GM12892 (cell line): ENCODE results near the gene LPIN1.

Experiments
- POLR2A ChIP-seq: IDR thresholded peaks from 2 replicates; pipeline ENCODE4 v1.6.1; 2011; ENCODE audit warnings: low read depth, low read length, control low read depth
- POLR2AphosphoS5 ChIP-seq: IDR thresholded peaks from 2 replicates; pipeline ENCODE4 v1.6.1; 2011; ENCODE audit warnings: low read depth, low read length, control low read depth

- TF ChIP-seq POLR2A: no peak
- no peak for TF ChIP-seq POLR2AphosphoS5
Observed at GRCh38 chr2:11767779-11768178, 21.3 kb downstream of the LPIN1 start.
